ENCODE measurements around the gene MYRFL.

The MYRFL gene

DNA sequence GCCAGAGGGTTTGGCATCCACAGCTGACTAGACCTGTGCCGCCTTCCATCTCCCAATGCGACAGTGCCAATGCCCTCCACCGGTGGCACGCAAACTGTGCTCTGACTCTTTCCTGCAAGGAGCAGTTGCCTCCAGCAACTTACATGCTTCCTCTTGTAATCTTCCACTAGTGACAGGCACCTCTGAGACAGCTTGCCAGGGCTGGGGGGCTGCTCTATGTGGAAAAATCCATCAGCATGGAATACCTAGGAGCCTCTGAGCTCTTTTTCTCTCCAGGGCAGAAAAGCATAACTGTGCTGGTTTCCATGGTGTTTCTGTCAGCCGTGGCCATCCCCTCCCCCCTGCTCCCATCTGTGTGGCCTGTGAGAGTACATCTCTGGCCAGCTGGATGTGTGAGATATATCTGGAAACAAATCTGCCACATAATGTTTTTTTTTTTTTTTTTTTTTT, 110.6 kb downstream of the MYRFL start:
- no peak for DNase-seq

DNA sequence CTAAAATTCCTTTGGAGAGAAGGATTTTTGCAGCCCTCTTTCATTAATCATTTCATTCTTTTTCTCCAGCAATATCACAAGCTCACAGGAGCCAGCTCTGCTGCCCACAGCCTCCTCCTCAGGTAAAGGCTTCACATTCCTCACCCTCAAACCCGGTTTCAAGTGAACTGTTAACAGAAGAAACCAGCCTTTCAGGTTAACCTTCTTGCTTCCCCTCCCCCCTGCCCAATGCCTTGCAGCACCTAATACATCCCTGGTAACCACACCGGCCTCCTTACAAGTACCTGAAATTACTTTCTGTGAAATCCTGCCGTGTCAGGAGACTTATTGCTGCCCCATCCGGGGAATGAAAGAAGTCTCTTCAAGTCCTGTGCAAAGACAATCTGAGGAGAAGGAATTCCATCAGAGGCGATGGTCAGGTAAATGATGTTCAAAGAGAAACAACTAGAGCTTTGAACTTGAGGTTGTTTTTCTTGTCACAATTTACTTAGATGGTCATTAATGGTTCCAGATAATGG, 111.2 kb downstream of the MYRFL start:
- DNase-seq, result no peak

DNA sequence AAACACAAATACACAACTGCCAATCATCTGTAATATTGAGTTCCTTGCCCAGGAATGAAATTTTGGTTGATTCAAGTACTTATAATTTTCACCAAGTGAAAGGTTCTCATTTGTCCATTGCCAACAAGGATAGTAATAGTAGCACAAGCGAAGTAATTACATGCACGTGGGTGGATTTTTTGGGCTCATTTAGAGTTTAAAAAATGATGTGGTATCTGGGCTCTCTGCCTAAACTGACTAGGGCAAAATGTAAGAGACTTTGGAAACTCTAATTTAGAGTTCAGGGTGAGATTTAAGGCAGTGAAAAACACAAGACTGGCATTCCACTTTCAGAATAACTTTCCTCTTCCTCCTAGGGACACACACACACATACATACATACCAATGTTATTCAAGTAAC, 111.7 kb downstream of the MYRFL start:
- no peak for DNase-seq

DNA sequence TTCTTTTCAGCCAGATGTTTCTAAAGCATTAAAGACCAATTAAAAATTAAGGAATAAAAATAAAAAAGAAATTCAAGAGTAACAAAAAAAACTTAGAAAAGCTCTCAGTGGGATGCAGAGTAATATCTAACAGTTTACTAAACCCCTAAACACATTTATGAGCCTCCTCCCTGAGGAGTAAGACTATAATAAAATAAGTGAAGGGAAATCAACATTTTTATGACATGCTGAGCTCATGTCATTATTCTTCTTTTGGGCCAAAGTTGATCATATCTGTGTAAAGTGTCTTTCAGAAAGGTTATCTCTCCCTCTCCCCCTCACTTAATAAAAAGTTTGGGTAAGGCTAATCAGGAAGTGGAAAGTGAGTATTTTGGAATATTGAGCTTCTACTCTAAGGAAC, 122.1 kb downstream of the MYRFL start:
- no peak for DNase-seq

DNA sequence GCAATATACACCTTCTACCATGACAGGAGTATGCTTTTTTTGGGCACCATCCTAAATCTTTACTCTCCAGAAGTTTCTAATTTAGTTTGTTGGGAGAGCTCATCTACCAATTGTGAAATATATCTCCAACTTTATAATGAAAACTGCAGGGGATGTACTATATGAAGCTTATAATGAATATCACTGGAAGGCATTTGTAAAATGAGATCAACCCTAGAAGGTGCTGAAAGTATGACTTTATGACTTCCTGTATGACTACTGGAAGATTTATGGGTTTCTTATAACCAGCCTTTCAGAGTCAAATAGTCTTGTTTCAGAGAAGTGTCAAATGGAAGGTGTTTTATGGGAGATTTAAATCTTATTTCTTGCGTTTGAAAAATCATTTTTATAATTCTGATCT, 122.9 kb downstream of the MYRFL start:
- no peak for DNase-seq

DNA sequence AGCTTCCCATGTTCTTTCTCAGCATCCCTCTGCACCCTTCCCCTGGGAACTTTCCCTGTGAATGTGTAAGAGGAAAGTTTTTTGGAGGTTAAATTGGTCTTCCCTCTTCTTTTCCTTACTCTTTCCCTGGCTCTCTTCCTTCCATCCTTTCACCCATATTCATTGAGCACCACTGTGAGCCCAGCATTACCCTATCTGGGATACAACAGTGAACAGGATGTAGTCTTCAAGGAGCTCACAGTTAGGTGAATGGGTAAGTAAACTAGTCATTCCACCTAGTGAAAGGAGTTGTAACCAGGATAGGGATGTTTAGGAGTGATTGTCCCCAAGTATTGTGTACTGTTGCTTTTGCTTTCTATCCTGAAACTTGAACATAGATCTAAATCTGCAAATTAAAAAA, 123.8 kb downstream of the MYRFL start:
- no peak for DNase-seq

DNA sequence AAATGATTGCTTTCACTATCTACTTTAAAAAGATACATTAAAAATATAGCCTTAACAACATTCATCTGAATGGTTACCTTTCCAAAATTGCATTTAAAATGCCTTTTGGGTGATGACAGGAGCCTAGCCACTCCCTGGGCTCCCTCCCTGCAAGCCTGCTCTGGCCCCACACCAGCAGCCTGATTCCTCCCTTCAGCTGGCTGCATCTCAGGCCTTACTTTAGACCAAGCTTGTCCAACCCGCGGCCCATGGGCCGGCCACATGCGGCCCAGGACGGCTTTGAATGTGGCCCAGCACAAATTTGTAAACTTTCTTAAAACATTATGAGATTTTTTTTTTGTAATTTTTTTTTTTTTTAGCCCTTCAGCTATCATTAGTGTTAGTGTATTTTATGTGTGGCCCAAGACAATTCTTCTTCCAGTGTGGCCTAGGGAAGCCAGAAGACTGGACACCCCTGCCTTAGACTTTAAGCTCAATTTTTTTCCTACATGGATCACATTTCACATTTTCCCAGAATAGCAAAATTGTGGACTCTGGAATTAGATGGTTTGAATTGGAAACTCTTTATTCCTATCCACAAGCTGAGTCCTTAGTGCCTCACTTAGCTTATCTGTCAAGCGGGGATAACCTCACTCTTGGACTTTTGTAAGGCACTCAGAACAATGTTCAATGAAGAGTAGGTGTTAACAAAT, 124.4 kb downstream of the MYRFL start:
- DNase-seq, result no peak

DNA sequence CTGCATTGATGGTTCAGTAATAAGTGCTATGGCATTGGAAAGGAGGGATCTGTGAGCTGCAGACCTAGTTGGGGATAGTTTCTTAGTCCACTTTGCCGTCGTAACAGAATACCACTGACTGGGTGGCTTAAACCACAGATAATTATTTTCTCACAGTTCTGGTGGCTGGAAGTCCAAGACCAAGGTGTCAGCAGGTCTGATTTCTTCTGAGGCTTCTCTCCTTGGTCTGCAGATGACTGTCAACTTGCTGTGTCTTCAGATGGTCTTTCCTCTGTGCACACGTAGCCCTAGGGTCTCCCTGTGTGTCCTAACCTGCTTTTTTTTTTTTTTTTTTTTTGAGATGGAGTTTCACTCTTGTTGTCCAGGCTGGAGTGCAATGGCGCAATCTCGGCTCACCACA, 126.1 kb downstream of the MYRFL start:
- no peak for DNase-seq

DNA sequence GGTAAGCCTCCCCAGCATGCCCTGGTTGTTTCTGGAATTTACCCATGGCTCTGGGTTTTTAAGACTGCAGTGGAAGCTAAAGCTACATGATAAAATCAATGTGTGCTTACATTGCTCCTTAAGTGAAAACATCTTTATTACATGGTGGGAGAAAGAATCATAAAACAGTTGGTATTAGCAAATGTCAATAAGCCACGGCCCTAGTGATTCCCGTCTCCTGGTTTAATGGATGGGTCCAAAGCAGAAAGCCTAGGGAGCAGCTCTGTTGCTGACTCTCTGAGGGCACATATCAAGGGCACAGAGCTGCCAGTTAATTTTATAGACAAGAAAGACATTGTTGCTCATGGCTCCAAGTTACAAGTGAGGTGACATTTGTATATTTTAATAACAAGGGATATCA, 127.9 kb downstream of the MYRFL start:
- DNase-seq, result no peak

DNA sequence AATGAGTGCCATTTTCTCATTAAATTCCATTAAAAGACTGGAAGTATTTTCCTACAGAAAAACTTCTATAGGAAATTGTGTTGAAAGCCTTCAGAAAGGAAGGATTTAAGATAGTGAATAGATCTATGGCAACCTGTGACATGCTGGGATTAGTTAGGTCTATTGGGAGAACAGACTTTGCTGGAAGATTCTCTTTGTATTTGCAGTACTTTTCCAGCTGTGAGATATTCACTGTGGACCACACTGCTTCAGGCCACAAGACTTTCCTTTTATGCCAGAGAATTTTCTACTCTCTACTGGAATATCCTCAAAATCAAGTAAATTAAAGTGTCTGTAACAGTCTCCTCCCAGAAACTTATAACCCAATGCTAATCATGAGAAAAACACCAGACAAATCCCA, 136.2 kb downstream of the MYRFL start:
- DNase-seq, result no peak

DNA sequence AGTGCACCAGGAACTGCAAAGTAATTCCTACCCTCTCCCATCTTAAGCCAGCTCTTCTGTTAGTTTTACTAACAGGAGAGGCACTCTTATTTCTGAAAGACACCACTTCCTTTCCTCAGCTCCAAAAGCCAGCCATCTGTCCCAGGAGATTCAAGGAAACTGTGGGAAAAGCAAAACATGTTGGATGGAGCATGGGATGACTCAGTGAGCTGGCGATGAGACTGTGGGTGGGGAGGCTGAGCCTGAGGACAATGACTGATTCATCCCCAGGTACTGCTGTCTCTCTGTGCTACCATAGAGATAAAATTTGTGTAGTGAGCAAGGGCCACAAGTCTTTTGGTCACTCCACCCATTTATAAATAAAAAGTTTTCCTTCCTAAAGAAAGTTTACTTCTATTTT, 141.4 kb downstream of the MYRFL start:
- no peak for DNase-seq

DNA sequence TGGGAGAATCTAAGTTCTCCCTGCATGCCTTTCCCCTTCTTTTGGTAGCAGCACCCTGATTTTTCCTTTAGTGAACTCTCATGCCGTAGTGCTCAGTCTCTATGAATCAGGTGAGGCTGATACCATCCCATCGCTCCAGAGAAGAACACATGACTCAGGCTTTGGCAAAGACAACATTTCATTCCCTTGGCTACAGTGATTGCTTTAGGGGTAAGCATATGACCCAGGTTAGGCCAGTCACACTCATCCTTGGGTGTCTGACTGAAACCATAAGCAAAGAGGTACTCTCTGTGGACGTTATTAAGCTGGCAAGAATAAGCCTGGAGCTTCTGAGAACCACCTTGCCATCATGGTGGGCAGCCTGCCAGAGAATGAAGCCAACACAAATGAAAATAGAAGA, 141.8 kb downstream of the MYRFL start:
- no peak for DNase-seq

DNA sequence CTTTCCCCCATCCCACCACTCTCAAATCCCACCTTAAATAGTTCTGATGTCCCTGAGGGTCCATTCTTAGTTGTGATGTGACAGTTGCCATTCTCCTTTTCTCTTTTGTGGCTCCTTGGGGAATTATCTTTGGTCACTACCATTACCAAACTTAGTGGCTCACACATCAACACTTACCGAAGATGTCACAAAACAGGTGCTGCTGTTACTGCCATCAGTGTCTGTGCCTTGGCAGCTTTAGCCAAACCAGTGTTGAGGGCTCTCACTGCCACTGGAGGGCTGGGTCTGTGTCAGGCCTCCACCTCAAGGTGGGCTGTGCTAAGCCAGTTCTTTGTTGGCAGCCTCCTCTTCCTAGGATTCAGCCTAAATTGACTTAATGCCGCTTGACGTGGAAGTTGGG, 144.0 kb downstream of the MYRFL start:
- DNase-seq, result no peak

DNA sequence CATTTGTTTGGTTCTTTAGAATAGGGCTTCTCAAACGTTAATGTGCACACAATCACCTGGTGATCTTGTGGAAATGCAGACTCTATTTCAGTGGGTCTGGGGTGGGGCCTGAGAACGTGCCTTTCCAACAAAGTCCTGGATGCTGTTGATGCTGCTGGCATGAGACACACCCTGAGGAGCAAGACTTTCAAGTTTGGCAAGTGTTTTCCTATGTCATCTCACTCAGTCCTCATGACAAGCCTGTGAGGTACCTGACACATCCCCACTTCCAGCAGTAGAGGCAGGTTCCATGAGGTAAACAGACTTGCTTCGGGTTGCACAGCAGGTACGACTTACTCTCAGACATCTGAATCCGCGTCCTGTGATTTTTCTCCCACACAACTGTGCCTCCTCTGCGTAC, 147.1 kb downstream of the MYRFL start:
- no peak for DNase-seq

DNA sequence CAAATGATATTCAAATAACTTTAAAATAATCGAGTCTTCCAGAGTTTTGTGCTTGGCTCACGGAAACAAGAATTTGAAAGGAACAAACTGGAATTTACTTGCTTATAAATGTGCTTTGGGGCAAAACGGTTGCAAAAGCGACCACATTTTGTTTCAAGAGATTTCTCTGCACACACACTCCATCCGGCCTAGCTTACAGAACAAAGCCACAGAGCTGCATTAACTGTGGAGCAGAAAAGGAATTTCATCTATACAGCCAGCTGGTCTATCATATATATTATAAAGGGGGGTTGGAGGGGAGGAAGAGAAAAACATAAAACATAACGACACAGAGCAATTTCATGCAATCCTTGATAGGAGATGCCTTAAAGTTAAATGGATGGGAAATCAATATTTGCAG, 153.0 kb downstream of the MYRFL start:
- DNase-seq, result no peak

DNA sequence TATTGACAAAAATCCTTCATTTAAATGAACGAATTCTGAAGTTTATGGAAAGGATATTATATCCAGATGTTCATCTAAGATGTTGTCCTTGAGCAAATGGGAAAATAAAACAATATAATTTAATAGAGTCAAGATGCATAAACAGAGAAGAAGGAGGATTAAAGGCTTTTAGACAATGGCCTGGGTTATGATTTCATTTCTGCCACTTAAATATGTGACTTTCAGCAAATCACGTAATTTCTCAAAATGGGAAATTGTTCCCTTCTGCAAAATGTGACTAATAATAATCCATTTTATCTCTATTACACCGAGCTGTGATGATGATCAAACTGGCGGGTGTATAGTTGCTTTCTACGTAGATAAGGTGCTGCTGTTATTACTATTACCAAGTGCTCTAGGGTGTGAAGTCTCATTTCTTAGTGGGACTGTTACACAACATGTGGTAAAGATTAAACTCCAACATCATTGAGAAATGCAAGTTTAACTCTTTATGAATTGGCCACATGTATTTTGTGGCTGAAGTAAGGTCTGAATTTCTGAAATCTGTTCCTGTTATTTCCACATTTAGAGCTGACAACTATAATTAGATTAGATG, 157.0 kb downstream of the MYRFL start:
- DNase-seq, result no peak

DNA sequence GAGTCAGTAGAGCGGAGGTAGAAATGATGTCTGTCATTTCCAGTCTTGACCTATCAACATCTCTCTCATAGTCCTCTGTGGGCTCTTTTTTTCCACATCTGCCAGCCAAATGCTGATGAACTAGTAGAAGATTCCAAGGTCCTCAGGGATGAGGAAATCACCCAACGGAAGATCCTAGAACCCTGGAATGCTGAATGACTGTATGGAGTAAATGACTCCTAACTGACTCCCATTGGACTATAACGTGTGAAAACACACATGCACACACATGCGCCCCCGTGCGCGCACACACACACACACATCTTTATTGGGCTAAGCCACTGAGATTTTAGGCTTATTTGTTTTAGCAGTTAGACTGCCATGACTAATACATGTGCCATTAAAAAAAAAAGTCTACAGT, 159.2 kb downstream of the MYRFL start:
- no peak for DNase-seq

DNA sequence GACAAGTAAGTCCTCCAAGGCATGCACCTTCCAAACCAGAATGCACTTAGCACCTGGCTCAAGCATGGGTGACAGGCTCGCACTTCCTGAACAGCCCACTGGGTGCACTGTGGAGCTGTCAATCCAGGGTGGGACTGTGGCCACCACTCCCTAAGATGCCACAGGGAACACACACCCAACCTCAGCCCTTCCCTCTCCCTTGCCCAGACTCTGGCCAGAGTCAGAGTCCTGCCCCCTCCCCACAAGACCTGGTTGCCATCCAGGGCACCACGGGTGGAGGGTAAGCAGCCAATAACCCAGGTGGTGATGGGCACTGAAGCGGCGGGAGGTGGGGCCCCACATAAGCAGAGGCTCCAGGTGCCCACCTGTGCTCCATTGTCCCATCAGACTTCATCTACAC, 160.6 kb downstream of the MYRFL start:
- DNase-seq, result no peak

DNA sequence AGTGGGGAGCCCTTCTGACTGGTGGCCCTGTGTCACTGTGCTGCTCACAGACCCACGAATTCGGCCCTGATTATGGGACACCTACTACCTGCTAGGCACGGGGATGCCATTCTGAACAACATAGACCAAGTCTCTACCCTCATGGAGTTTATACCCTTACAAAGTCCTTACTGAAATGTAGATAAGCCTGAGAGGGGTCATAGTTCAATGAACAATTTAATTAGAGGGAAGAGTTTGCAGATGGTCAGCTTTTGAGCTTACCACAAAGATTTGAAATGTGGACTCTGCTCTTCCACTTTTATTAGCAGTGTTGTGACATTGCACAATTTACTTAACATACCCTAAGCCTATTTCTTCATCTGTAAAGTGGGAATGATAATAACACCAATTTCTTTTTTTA, 161.1 kb downstream of the MYRFL start:
- no peak for DNase-seq

DNA sequence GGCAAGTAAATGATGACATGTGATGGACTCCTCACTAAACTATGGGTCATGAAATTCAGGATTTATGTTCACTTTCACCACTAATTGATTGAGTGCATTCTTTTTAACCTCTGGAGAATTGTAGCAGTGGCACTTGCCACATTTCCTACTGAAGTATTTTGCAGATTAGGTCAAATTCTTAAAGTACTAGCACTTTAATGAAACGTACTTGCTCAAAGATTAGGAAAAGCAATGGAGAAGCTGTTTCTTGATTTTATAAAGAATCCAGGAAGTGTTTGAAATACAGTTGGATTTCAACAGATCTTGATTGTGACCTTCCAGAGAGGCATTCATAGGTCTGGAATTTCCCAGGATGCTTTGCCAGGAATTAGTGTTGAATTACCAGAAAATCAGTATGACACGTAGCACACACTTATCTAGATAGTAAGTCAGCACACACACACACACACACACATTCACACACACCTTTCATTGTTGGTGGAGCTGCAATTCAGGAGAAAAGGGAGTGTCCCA, 162.6 kb downstream of the MYRFL start:
- peak; percentile 88 for DNase-seq

DNA sequence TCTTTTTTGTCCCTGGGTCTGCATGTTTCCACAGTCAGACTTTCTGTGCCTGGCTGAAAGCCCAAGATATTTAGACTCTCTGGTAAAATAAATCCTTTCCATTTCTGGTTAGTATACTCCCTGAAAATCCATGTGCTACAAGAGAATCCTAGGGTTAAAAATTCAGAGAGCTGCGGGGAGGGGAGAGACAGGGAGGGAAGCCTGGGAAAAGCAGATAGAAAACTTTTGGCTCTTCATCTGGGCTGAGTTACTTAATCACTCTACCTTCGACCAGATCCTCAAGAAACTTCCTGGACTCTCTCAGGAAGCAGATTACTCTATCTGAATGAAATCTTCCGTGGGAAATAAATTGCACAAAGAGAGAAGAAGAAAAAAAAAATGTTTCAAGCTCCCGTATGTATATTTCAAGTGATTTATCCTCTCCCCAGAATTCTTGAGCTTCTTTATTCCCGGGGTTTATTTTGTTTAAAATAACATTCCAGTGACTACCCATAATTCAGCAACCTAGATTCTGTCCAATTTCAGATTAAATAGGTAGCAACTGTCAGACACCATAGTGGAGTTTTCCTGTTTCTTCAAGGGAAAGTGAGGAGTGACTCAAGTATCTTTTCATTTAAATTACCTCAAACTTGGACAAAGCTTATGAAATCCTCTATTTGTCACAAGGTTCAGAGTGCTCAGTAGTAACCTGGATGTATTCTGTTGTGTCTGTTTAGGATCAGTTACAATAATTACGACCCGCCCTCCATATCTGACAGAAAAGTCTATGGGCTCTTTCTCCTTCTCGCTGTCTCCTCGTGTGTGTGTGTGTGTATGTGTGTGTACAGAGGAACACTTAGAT, 163.7 kb downstream of the MYRFL start:
- DNase-seq, result no peak

DNA sequence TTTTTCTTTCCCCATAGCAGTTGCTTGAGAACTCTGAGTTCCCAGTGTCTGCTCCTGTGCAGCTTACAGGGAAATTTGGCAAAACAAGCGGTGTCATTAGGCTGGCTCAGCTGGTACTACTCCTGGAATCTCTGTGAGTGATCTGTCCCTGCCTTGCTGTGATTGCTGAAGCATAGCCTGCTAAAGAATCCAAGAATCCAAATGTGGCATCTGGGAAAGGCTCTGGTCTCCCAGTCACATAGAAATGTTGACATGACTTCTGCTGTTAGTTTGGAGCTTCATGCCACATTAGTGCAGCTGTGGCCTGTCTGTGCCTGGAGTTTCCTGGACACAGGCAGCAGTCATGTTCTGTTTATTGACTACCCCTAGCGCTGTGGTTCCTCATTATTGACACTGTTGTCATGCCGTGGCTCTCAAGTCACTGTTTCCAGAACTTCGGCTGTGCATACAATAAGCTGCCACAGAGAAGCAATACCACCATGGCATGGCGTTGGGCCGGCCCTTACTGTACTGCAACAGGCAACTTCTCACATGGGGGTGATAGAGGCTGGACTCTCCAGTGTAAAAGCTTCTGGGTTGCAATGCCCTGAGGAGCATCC, 166.8 kb downstream of the MYRFL start:
- no peak for DNase-seq

DNA sequence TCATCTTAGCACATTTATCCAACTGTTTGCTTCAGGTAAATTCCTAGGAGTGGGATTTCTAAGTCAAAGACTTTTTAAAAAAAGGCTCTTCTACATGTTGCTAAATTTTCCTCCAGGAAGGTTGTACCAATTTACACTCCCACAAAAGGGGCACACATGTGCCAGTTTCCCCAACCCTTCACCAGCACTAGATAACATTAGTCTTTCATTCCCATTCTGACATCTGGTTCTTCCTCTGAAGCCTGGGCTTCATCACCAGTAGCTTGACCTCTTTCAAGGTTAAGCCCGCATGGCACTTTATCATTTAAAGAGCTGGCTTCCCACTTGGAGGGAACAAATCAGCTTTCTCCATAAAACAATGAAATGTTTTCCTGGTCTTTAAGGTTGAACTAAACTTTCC, 168.4 kb downstream of the MYRFL start:
- no peak for DNase-seq

All from amniotic stem cell (primary cell).